IMR-90 (cell line): Measurements from ENCODE around the gene CDH26. TPM values are rescaled to one million over a fixed set of nuclear protein-coding genes. Genes with fewer than 3 reads are reported as not detected.

Experiments
- ATAC-seq: fragments of 200-7000 bp; cut with Tn5 transposase; 2 replicates; pipeline ENCODE4 v1.9.1; 2020; ENCODE audit warnings: low read depth, mild to moderate bottlenecking, moderate library complexity
- BruUV-seq: library from RNA; stranded (reverse); fragments of 400-500 nt; replicated peaks from 2 replicates; lab custom pipeline; 2021; lab: Mats Ljungman, UMichigan
- CTCF ChIA-PET: fragments of 300-600 bp; formaldehyde crosslinking; extraction: SDS; loops from one replicate; lab custom pipeline; 2021; ENCODE audit warnings: antibody characterized with exemption; lab: Yijun Ruan, JAX
- POLR2A ChIA-PET: fragments of 300-600 bp; sonication (Branson Sonifier 250); formaldehyde crosslinking; loops from one replicate; lab custom pipeline; 2022; ENCODE audit warnings: antibody characterized with exemption; ENCODE audit not compliant: unreplicated experiment; lab: Charles Lee
- DNase-seq: peaks from one replicate; pipeline ENCODE4 v3.0.0; 2013
- H2AFZ ChIP-seq: replicated peaks from 2 replicates; pipeline ENCODE3; 2013; ENCODE audit warnings: low read length, mild to moderate bottlenecking; ENCODE audit not compliant: poor library complexity
- H2AK5ac ChIP-seq: 2 replicates; pipeline ENCODE4 v1.6.1; 2013; ENCODE audit warnings: low read depth, low read length, inconsistent platforms
- H2AK9ac ChIP-seq: replicated peaks from 2 replicates; pipeline ENCODE3; 2013; ENCODE audit warnings: mild to moderate bottlenecking, low read depth, low read length, moderate library complexity; ENCODE audit not compliant: poor library complexity
- H2BK120ac ChIP-seq: 2 replicates; pipeline ENCODE4 v1.6.1; 2013; ENCODE audit warnings: low read depth, low read length, inconsistent platforms
- H2BK15ac ChIP-seq: 3 replicates; pipeline ENCODE4 v1.6.1; 2013; ENCODE audit warnings: low read depth, low read length, inconsistent platforms
- H2BK20ac ChIP-seq: 2 replicates; pipeline ENCODE4 v1.6.1; 2013; ENCODE audit warnings: low read depth, mild to moderate bottlenecking, inconsistent platforms, low read length, moderate library complexity
- H2BK5ac ChIP-seq: 2 replicates; pipeline ENCODE4 v1.6.1; 2013; ENCODE audit warnings: mild to moderate bottlenecking, low read depth, low read length, inconsistent platforms; ENCODE audit not compliant: poor library complexity, severe bottlenecking
- H3K14ac ChIP-seq: replicated peaks from 2 replicates; pipeline ENCODE4 v1.6.1; 2013; ENCODE audit warnings: low read depth, low read length, inconsistent platforms
- H3K18ac ChIP-seq: 2 replicates; pipeline ENCODE4 v1.6.1; 2013; ENCODE audit warnings: low read depth, low read length, control low read depth
- H3K23ac ChIP-seq: 2 replicates; pipeline ENCODE4 v1.6.1; 2013; ENCODE audit warnings: low read depth, low read length, inconsistent platforms
- H3K27ac ChIP-seq: 2 replicates; pipeline ENCODE4 v1.5.1; 2013; ENCODE audit warnings: mild to moderate bottlenecking, control low read depth, low read length; ENCODE audit not compliant: insufficient read depth
- H3K27me3 ChIP-seq: 2 replicates; pipeline ENCODE4 v1.6.1; 2013; ENCODE audit warnings: low read length; ENCODE audit not compliant: control insufficient read depth, insufficient read depth
- H3K36me3 ChIP-seq: 2 replicates; pipeline ENCODE4 v1.6.1; 2013; ENCODE audit warnings: low read length, mixed read lengths; ENCODE audit not compliant: control insufficient read depth, insufficient read depth
- H3K4ac ChIP-seq: 2 replicates; pipeline ENCODE4 v1.6.1; 2013; ENCODE audit warnings: low read depth, low read length, inconsistent platforms
- H3K4me1 ChIP-seq: 2 replicates; pipeline ENCODE4 v1.6.1; 2013; ENCODE audit warnings: low read length, mixed read lengths; ENCODE audit not compliant: control insufficient read depth, insufficient read depth
- H3K4me2 ChIP-seq: 2 replicates; pipeline ENCODE4 v1.6.1; 2013; ENCODE audit warnings: low read depth, mild to moderate bottlenecking, control low read depth, low read length, moderate library complexity
- H3K4me3 ChIP-seq: 2 replicates; pipeline ENCODE4 v1.5.1; 2013; ENCODE audit warnings: low read depth, mild to moderate bottlenecking, control low read depth, low read length, moderate library complexity; ENCODE audit not compliant: insufficient read depth
- H3K56ac ChIP-seq: 2 replicates; pipeline ENCODE4 v1.6.1; 2013; ENCODE audit warnings: low read length, inconsistent platforms; ENCODE audit not compliant: insufficient read depth; ENCODE audit errors: extremely low read depth
- H3K79me1 ChIP-seq, 2 experiments: 2 replicates each; pipeline ENCODE4 v1.6.1; 2013; ENCODE audit warnings: low read length in 2 of 2, inconsistent platforms in 1 of 2, low read depth in 1 of 2
- H3K9ac ChIP-seq: 2 replicates; pipeline ENCODE4 v1.6.1; 2013; ENCODE audit warnings: low read depth, low read length, control low read depth
- H3K9me1 ChIP-seq: 2 replicates; pipeline ENCODE4 v1.6.1; 2013; ENCODE audit warnings: low read length, inconsistent platforms; ENCODE audit not compliant: insufficient read depth
- H3K9me3 ChIP-seq: 2 replicates; pipeline ENCODE4 v1.6.1; 2013; ENCODE audit warnings: low read length; ENCODE audit not compliant: control insufficient read depth, insufficient read depth
- H4K20me1 ChIP-seq: 2 replicates; pipeline ENCODE4 v1.6.1; 2013; ENCODE audit warnings: low read length, inconsistent platforms; ENCODE audit not compliant: insufficient read depth
- H4K5ac ChIP-seq: 2 replicates; pipeline ENCODE4 v1.6.1; 2013; ENCODE audit warnings: mild to moderate bottlenecking, low read depth, low read length, control low read depth
- H4K8ac ChIP-seq, 2 experiments: 2 replicates each; pipeline ENCODE4 v1.6.1; 2013; ENCODE audit warnings: low read depth in 2 of 2, low read length in 2 of 2, control low read depth in 1 of 2, inconsistent platforms in 1 of 2
- H4K91ac ChIP-seq: 2 replicates; pipeline ENCODE4 v1.6.1; 2013; ENCODE audit warnings: low read depth, low read length, inconsistent platforms; ENCODE audit not compliant: insufficient read depth
- BHLHE40 ChIP-seq: fragments of 150-350 bp; IDR thresholded peaks from 2 replicates; pipeline ENCODE4 v1.6.1; 2016; ENCODE audit warnings: mild to moderate bottlenecking, low read depth, low read length
- CEBPB ChIP-seq: IDR thresholded peaks from 2 replicates; pipeline ENCODE4 v1.6.1; 2012; ENCODE audit warnings: low read depth, low read length, improper control_type of control experiment
- MAFK ChIP-seq: IDR thresholded peaks from 2 replicates; pipeline ENCODE4 v1.6.1; 2012; ENCODE audit warnings: low read depth, low read length, improper control_type of control experiment
- MXI1 ChIP-seq: IDR thresholded peaks from 2 replicates; pipeline ENCODE4 v1.6.1; 2012; ENCODE audit warnings: low read depth, mild to moderate bottlenecking, low read length, moderate library complexity, borderline replicate concordance
- POLR2A ChIP-seq: IDR thresholded peaks from 2 replicates; pipeline ENCODE4 v1.6.1; 2012; ENCODE audit warnings: mild to moderate bottlenecking, low read depth, low read length
- RCOR1 ChIP-seq: IDR thresholded peaks from 2 replicates; pipeline ENCODE4 v1.6.1; 2012; ENCODE audit warnings: mild to moderate bottlenecking, low read length, improper control_type of control experiment; ENCODE audit not compliant: insufficient replicate concordance
- RFX5 ChIP-seq: IDR thresholded peaks from 2 replicates; pipeline ENCODE4 v1.8.0; 2012; ENCODE audit warnings: low read depth, mild to moderate bottlenecking, low read length, moderate library complexity
- WGBS, 2 experiments: methylation state at CpG; one replicate each; pipeline versions ENCODE4 v1.1.5 to v1.1.7; 2013; ENCODE audit warnings: missing lambda C conversion rate in 2 of 2; ENCODE audit not compliant: insufficient read length in 1 of 2; ENCODE audit errors: extremely low coverage in 2 of 2; 5-methylcytosine and 5-hydroxymethylcytosine counted together
- dilution Hi-C: fragments of 300-500 bp; cut with HindIII; formaldehyde crosslinking; loops from one replicate; pipeline ENCODE4 v1.14.3; 2018; ENCODE audit warnings: low sequenced_read_pairs; ENCODE audit not compliant: unreplicated experiment
- in situ Hi-C: fragments of 300-500 bp; cut with MboI; formaldehyde crosslinking; loops from 3 replicates; pipeline ENCODE4 v1.14.3; 2019; ENCODE audit warnings: low sequenced_read_pairs, inconsistent platforms, mixed read lengths
- intact Hi-C: fragments of 100-400 bp; cut with micrococcal nuclease; formaldehyde crosslinking; loops from 2 replicates; pipeline ENCODE4 v1.10.0; 2022
- polyA plus RNA-seq, 3 experiments: library from polyadenylated mRNA; depleted of rRNA; stranded (reverse); fragments of >200 nt; gene quantifications; 2 replicates each; pipeline ENCODE4 v1.2.3, GENCODE V29; 2012; ENCODE audit warnings: low replicate concordance in 1 of 3
- total RNA-seq: library from RNA; depleted of rRNA; stranded (reverse); fragments of >200 nt; gene quantifications from 2 replicates; pipeline ENCODE4 v1.2.3, GENCODE V29; 2012
- TF ChIP-seq, protein P1 (sequence below): fragments of 150-350 bp; IDR thresholded peaks from 2 replicates; pipeline ENCODE4 v1.6.1; 2017; ENCODE audit warnings: mild to moderate bottlenecking, antibody characterized with exemption, low read length, low read depth
- TF ChIP-seq, protein P2 (sequence below): fragments of 150-350 bp; IDR thresholded peaks from 2 replicates; pipeline ENCODE4 v1.6.1; 2016; ENCODE audit warnings: low read depth, mild to moderate bottlenecking, low read length, moderate library complexity, borderline replicate concordance

Gene CDH26
- total and polyA plus RNA-seq, 2 of the 4 experiments (the other 2 are of a cell fraction): not detected

DNA sequence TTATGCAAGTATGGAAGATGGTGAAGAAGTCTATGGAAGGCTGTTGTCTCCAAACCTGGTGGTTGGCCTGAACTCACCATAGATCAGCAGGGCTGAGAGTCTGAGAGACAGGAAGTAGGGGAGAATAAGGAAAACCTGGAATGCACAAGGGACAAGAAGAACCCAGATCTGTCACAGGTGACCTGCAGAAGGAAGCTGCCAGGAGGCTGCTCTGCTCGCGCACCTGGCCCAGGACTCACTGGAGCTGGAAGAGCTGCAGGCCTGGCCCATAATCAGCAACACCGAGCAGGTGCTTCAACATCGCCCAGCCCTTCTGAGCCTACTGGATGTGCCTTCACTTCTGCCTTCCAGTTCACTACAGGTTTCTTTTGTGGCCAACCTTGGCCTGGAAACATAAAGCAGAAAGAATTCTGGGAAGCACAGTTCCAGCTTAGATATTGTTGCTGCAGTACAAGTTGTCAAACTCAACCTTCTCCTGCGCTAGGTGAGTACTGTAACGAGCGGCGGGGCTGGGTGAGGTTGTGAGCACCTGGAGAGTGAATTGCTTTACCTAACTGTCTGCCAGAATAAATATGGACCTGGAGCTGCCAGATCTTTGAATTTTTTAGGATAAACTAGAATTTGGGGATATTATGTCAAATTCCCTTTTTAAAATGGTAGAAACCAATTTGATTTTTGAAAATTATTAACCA, 82.4 kb downstream of the CDH26 start:
- H3K14ac ChIP-seq: 0 out of 2 replicates have a peak overlapping the region, but pooled peaks have one; percentile 21
- H4K8ac ChIP-seq: peak overlapping the region; percentile 5 to 22; a peak in 2 of 4 replicates
- peak overlapping the region; percentile 54 for H2AFZ ChIP-seq
- peak overlapping the region; percentile 47; the same call in 1 of the 2 replicates for H3K4ac ChIP-seq
- no peaks in the 10 kb centered on the region for H3K79me1 ChIP-seq
- dilution Hi-C loops (no loop called here), intact Hi-C loops (no loop called here), in situ Hi-C loops (no loop called here)
- ChIA-PET CTCF (no interaction called here), POLR2A (interaction anchor here (0.5 kb wide), 1 partner anchor 1149 kb away, joined by 3 read pairs; no protein-coding TSS in a partner anchor)
- H3K27me3 ChIP-seq: no peaks in the 10 kb centered on the region; the same call in 1 of the 2 replicates
- H4K91ac ChIP-seq: peak overlapping the region; percentile 61; the same call in 1 of the 2 replicates
- no peaks in the 10 kb centered on the region for H3K36me3 ChIP-seq
- no peak overlapping the region for H3K18ac ChIP-seq
- peak overlapping the region; percentile 0 for H2BK5ac ChIP-seq
- H2AK9ac ChIP-seq: no peak overlapping the region
- TF ChIP-seq CEBPB (no peak), RFX5 (no peak), RCOR1 (no peak), MAFK (no peak), BHLHE40 (no peak), POLR2A (no peak), MXI1 (no peak)
- TF ChIP-seq, protein P1, sequence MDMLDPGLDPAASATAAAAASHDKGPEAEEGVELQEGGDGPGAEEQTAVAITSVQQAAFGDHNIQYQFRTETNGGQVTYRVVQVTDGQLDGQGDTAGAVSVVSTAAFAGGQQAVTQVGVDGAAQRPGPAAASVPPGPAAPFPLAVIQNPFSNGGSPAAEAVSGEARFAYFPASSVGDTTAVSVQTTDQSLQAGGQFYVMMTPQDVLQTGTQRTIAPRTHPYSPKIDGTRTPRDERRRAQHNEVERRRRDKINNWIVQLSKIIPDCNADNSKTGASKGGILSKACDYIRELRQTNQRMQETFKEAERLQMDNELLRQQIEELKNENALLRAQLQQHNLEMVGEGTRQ: no peak
- TF ChIP-seq, protein P2, sequence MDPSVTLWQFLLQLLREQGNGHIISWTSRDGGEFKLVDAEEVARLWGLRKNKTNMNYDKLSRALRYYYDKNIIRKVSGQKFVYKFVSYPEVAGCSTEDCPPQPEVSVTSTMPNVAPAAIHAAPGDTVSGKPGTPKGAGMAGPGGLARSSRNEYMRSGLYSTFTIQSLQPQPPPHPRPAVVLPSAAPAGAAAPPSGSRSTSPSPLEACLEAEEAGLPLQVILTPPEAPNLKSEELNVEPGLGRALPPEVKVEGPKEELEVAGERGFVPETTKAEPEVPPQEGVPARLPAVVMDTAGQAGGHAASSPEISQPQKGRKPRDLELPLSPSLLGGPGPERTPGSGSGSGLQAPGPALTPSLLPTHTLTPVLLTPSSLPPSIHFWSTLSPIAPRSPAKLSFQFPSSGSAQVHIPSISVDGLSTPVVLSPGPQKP: no peak
- no peak overlapping the region for H3K27ac ChIP-seq
- H2BK20ac ChIP-seq: peak overlapping the region; percentile 73
- no peaks in the 10 kb centered on the region for H4K20me1 ChIP-seq
- peak overlapping the region; percentile 62 for H2BK120ac ChIP-seq
- H3K4me2 ChIP-seq: no peak overlapping the region
- peak overlapping the region; percentile 58 for H2AK5ac ChIP-seq
- BruUV-seq: no TSS peak
- no peak overlapping the region; the same call in 1 of the 2 replicates for H3K23ac ChIP-seq
- H3K9me1 ChIP-seq: peaks cover 3% of the 10 kb centered on the region
- no peak overlapping the region for H3K9ac ChIP-seq
- H3K4me1 ChIP-seq: peaks cover 6% of the 10 kb centered on the region
- H3K56ac ChIP-seq: no peak overlapping the region
- no peak overlapping the region for H4K5ac ChIP-seq
- no peak for ATAC-seq
- no peaks in the 10 kb centered on the region for H3K9me3 ChIP-seq
- 97% methylated on average over 8 of the region's 8 CpGs; no CpG with 5 or more reads in 1 of the 2 experiments for WGBS, 2 experiments
- H2BK15ac ChIP-seq: 0 out of 3 replicates have a peak overlapping the region, but pooled peaks have one; percentile 36
- H3K4me3 ChIP-seq: no peak overlapping the region
- no peak for DNase-seq
